GM12878 (cell line): ENCODE measurements around the gene IQUB.

ENCODE experiments used
- CHD2 ChIP-seq: IDR thresholded peaks from 2 replicates; pipeline ENCODE4 v1.6.1; 2011; ENCODE audit warnings: low read depth, low read length, improper control_type of control experiment, borderline replicate concordance
- CHD4 ChIP-seq: fragments of 200-600 bp; sonication (generic); IDR thresholded peaks from 2 replicates; pipeline ENCODE4 v1.6.1; 2016; ENCODE audit warnings: mild to moderate bottlenecking
- CTCF ChIP-seq, 3 experiments: IDR thresholded peaks in 2 of 3; conservative IDR thresholded peaks in 1 of 3; 2 replicates each; pipeline ENCODE4 v1.5.1; 2011; ENCODE audit warnings: low read depth in 3 of 3, low read length in 3 of 3, mild to moderate bottlenecking in 3 of 3, control low read depth in 2 of 3, moderate library complexity in 2 of 3, inconsistent platforms in 1 of 3, mixed read lengths in 1 of 3; ENCODE audit not compliant: control insufficient read depth in 2 of 3, insufficient read depth in 1 of 3; ENCODE audit errors: extremely low read depth in 1 of 3
- E2F4 ChIP-seq: IDR thresholded peaks from 2 replicates; pipeline ENCODE4 v1.6.1; 2012; ENCODE audit warnings: low read depth, low read length, improper control_type of control experiment
- IRF3 ChIP-seq: fragments of 450-650 bp; IDR thresholded peaks from 2 replicates; pipeline ENCODE4 v1.6.1; 2014; ENCODE audit warnings: mild to moderate bottlenecking
- POLR2A ChIP-seq: IDR thresholded peaks from 2 replicates; pipeline ENCODE4 v1.6.1; 2011; ENCODE audit warnings: low read depth, mild to moderate bottlenecking, low read length
- POLR2AphosphoS5 ChIP-seq: IDR thresholded peaks from 2 replicates; pipeline ENCODE4 v1.6.1; 2011; ENCODE audit warnings: mild to moderate bottlenecking, low read length, inconsistent platforms
- SUZ12 ChIP-seq: fragments of 200-600 bp; sonication (generic); IDR thresholded peaks from one replicate; pipeline ENCODE4 v1.6.1; 2018; ENCODE audit warnings: antibody characterized with exemption, mild to moderate bottlenecking; ENCODE audit not compliant: unreplicated experiment

- TF ChIP-seq CTCF (IDR thresholded peaks at IDR 0.05 in 2 of 3, conservative IDR thresholded peaks at IDR 0.05 in 1 of 3; ENCODE audit: control insufficient read depth in 2 of 3, extremely low read depth in 1 of 3, insufficient read depth in 1 of 3, low read depth in 3 of 3, low read length in 3 of 3) (no peak), CHD4 (no peak), SUZ12 (no peak), POLR2A (no peak), E2F4 (no peak), IRF3 (no peak), CHD2 (no peak), POLR2AphosphoS5 (no peak)
These were observed 110.8 kb downstream of the IQUB start for GRCh38 chr7:123423622-123424021.
